Endodermal cell (in vitro differentiated cells): ENCODE measurements around the gene TEC. TPM values are rescaled to one million over a fixed set of nuclear protein-coding genes. Genes with fewer than 3 reads are reported as not detected.
A peak's percentile ranks its signal among the peaks of the same experiment; 100 is the strongest.

Source experiments
- DNase-seq: peaks from one replicate; pipeline ENCODE4 v3.0.0-alpha.2; 2017
- H3K27ac ChIP-seq: 2 replicates; pipeline ENCODE4 v1.5.1; 2013; ENCODE audit warnings: mild to moderate bottlenecking, low read depth, low read length, moderate library complexity
- H3K27me3 ChIP-seq: 2 replicates; pipeline ENCODE4 v1.6.1; 2013; ENCODE audit warnings: mild to moderate bottlenecking, low read length, moderate library complexity; ENCODE audit not compliant: insufficient read depth, control insufficient read depth, poor library complexity, severe bottlenecking
- H3K36me3 ChIP-seq: 2 replicates; pipeline ENCODE4 v1.7.0; 2013; ENCODE audit warnings: mild to moderate bottlenecking, low read length, moderate library complexity; ENCODE audit not compliant: control insufficient read depth, insufficient read depth
- H3K4me1 ChIP-seq: one replicate; pipeline ENCODE4 v1.7.0; 2013; ENCODE audit warnings: low read length; ENCODE audit not compliant: control insufficient read depth, insufficient read depth
- H3K4me3 ChIP-seq: 2 replicates; pipeline ENCODE4 v1.5.1; 2013; ENCODE audit warnings: mild to moderate bottlenecking, low read length, moderate library complexity
- H3K9ac ChIP-seq: 2 replicates; pipeline ENCODE4 v1.6.1; 2013; ENCODE audit warnings: mild to moderate bottlenecking, low read length, moderate library complexity; ENCODE audit not compliant: poor library complexity, severe bottlenecking; ENCODE audit errors: extremely low read depth
- H3K9me3 ChIP-seq: 2 replicates; pipeline ENCODE4 v1.6.1; 2013; ENCODE audit warnings: mild to moderate bottlenecking, low read length, moderate library complexity; ENCODE audit not compliant: control insufficient read depth
- H3K27ac Mint-ChIP-seq: 2 replicates; pipeline ENCODE4 v1.8.0; 2020; ENCODE audit warnings: mixed read lengths
- H3K27me3 Mint-ChIP-seq: 2 replicates; pipeline ENCODE4 v1.8.0; 2021; ENCODE audit warnings: mild to moderate bottlenecking, mixed read lengths; ENCODE audit not compliant: insufficient read depth
- H3K36me3 Mint-ChIP-seq: 2 replicates; pipeline ENCODE4 v1.8.0; 2020; ENCODE audit warnings: low read depth, mixed read lengths
- H3K4me1 Mint-ChIP-seq: 2 replicates; pipeline ENCODE4 v1.8.0; 2020; ENCODE audit warnings: mixed read lengths
- H3K4me3 Mint-ChIP-seq: 2 replicates; pipeline ENCODE4 v1.8.0; 2020; ENCODE audit warnings: mild to moderate bottlenecking, moderate library complexity, mixed read lengths
- H3K9me3 Mint-ChIP-seq: 2 replicates; pipeline ENCODE4 v1.8.0; 2020; ENCODE audit warnings: mild to moderate bottlenecking, mixed read lengths
- CTCF ChIP-seq: fragments of 200-600 bp; sonication (generic); conservative IDR thresholded peaks from 2 replicates; pipeline ENCODE4 v1.5.0; 2021; ENCODE audit warnings: antibody characterized with exemption, mild to moderate bottlenecking
- WGBS, 2 experiments: methylation state at CpG; one replicate each; pipeline versions ENCODE4 v1.1.5 to v1.1.7; 2013; ENCODE audit warnings: missing lambda C conversion rate in 2 of 2, mixed read lengths in 1 of 2; ENCODE audit not compliant: insufficient coverage in 1 of 2, insufficient read length in 1 of 2; 5-methylcytosine and 5-hydroxymethylcytosine counted together
- total RNA-seq, 2 donors: library from RNA; stranded (reverse); fragmentation: NEBNext Ultra II Directional in 1 of 2; extraction: Animal tissue kit (Norgen Biotek cat#: 25700) in 1 of 2; gene quantifications; 2 replicates in 1 of 2; 3 replicates in 1 of 2; pipeline ENCODE4 v1.2.1, GENCODE V29; 2021

The TEC gene
- total RNA-seq, 2 donors from 2014 or later, result 3.8 to 5.4 TPM

GRCh38 chr4:48110452-48110978 is 159.1 kb downstream of the TEC start:
- WGBS, 2 experiments, result 73% methylated on average over 1 of the region's 1 CpG; no CpG with 5 or more reads in 1 of the 2 experiments
- Mint-ChIP-seq H3K4me1 (peaks cover 8% of the 10 kb centered on the region), H3K36me3 (no peaks in the 10 kb centered on the region), H3K9me3 (no peaks in the 10 kb centered on the region), H3K4me3 (no peak overlapping the region), H3K27me3 (no peaks in the 10 kb centered on the region), H3K27ac (no peak overlapping the region)
- Histone ChIP-seq H3K4me3 (no peak overlapping the region), H3K27me3 (no peaks in the 10 kb centered on the region), H3K4me1 (peaks cover 7% of the 10 kb centered on the region), H3K27ac (no peak overlapping the region), H3K36me3 (no peaks in the 10 kb centered on the region), H3K9ac (no peak overlapping the region), H3K9me3 (no peaks in the 10 kb centered on the region)
- no peak for DNase-seq
- no peak for TF ChIP-seq CTCF

- H3K4me3 Mint-ChIP-seq, result no peak overlapping the region
- no peak overlapping the region for H3K9ac ChIP-seq
- H3K27me3 ChIP-seq, result no peaks in the 10 kb centered on the region
- H3K9me3 ChIP-seq, result no peaks in the 10 kb centered on the region
- no peak overlapping the region for H3K27ac Mint-ChIP-seq
- H3K4me3 ChIP-seq, result no peak overlapping the region
- H3K27me3 Mint-ChIP-seq, result no peaks in the 10 kb centered on the region
- no peaks in the 10 kb centered on the region for H3K9me3 Mint-ChIP-seq
- H3K4me1 ChIP-seq, result peaks cover 7% of the 10 kb centered on the region
- WGBS, 2 experiments, result 60% methylated on average over 5 of the region's 5 CpGs; no CpG with 5 or more reads in 1 of the 2 experiments
- H3K27ac ChIP-seq, result no peak overlapping the region
- DNase-seq, result peak; percentile 50
- H3K36me3 ChIP-seq, result no peaks in the 10 kb centered on the region
- H3K4me1 Mint-ChIP-seq, result peaks cover 8% of the 10 kb centered on the region
- no peaks in the 10 kb centered on the region for H3K36me3 Mint-ChIP-seq
- TF ChIP-seq CTCF, result peak; percentile 84
These were observed 160.0 kb downstream of the TEC start for GRCh38 chr4:48109413-48110263.

- Mint-ChIP-seq H3K36me3 (no peaks in the 10 kb centered on the region), H3K27ac (no peak overlapping the region), H3K9me3 (no peaks in the 10 kb centered on the region), H3K4me3 (no peak overlapping the region), H3K4me1 (no peaks in the 10 kb centered on the region), H3K27me3 (no peaks in the 10 kb centered on the region)
- Histone ChIP-seq H3K9me3 (no peaks in the 10 kb centered on the region), H3K27me3 (no peaks in the 10 kb centered on the region), H3K27ac (no peak overlapping the region), H3K9ac (no peak overlapping the region), H3K4me3 (no peak overlapping the region), H3K4me1 (no peaks in the 10 kb centered on the region), H3K36me3 (no peaks in the 10 kb centered on the region)
- 100% methylated on average over 1 to 2 of the region's 2 CpGs for WGBS, 2 experiments
- no peak for TF ChIP-seq CTCF
- no peak for DNase-seq
These were observed 161.1 kb downstream of the TEC start for GRCh38 chr4:48108309-48109073.
